Skeletal muscle satellite cell (primary cell): Measurements from ENCODE around the gene STK39.

Experiments
- H3K27me3 ChIP-seq: 2 replicates; pipeline ENCODE4 v1.7.0; 2013; ENCODE audit warnings: low read length; ENCODE audit not compliant: control insufficient read depth, insufficient read depth
- H3K36me3 ChIP-seq: 2 replicates; pipeline ENCODE4 v1.7.0; 2013; ENCODE audit warnings: mild to moderate bottlenecking, control low read depth, low read length; ENCODE audit not compliant: insufficient read depth
- H3K4me1 ChIP-seq: 2 replicates; pipeline ENCODE4 v1.7.0; 2013; ENCODE audit warnings: low read length; ENCODE audit not compliant: control insufficient read depth, insufficient read depth
- H3K4me2 ChIP-seq: 2 replicates; pipeline ENCODE4 v1.7.0; 2013; ENCODE audit warnings: mild to moderate bottlenecking, low read length
- H3K4me3 ChIP-seq: 2 replicates; pipeline ENCODE4 v1.7.0; 2013; ENCODE audit warnings: low read length
- H3K9ac ChIP-seq: 2 replicates; pipeline ENCODE4 v1.7.0; 2013; ENCODE audit warnings: mild to moderate bottlenecking, low read depth, low read length, moderate library complexity
- H3K9me3 ChIP-seq: replicated peaks from 2 replicates; pipeline ENCODE4 v1.7.0; 2013; ENCODE audit warnings: mild to moderate bottlenecking, control low read depth, low read length

Gene STK39

DNA sequence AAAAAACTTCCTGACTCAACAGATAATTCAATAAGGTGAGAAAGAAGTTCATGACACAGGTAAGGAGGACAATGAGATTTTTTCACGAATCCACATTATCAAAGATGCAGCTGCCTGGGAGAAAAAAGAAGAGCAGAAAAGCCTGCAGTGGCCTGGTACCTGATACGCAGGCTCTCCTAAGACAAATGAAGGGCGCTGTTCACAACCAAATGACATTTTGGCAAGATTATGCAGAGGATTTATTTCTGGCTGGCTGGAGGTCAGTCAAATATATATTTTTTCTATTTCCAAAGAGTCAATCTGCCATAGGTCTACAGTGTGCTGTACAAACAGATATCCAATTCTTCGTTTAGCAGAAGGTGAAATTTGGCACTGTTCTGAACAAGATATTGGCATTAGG is 257.3 kb downstream of the STK39 start:
- no peak overlapping the region for H3K4me3 ChIP-seq

DNA sequence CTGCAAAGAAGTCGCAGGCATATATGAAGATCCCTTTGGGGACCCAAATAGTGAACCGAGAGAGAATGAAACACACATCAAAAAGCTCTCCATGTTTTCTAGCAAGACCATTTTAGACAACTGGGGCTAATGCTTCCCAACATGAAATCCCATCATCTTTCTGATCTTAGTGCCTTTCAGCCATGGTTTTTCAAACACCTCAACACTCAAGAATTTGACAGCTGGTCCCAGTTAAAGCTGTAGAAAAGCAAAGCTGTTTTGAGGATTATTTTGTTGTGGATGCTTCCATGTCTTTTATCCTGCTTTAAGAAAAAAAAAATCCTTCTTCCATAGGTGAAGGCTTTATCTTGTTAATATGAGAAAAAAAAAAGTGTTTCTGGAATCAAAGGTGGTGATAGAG is 259.1 kb downstream of the STK39 start:
- H3K4me2 ChIP-seq: no peak overlapping the region
- H3K9me3 ChIP-seq: no peaks in the 10 kb centered on the region
- no peak overlapping the region for H3K4me3 ChIP-seq
- no peaks in the 10 kb centered on the region for H3K27me3 ChIP-seq
- H3K9ac ChIP-seq: no peak overlapping the region
- no peaks in the 10 kb centered on the region for H3K4me1 ChIP-seq
- H3K36me3 ChIP-seq: peaks cover 9% of the 10 kb centered on the region

More for the DNA sequence above, 257.3 kb downstream of the STK39 start:
- Histone ChIP-seq H3K9ac (no peak overlapping the region), H3K27me3 (no peaks in the 10 kb centered on the region), H3K4me1 (no peaks in the 10 kb centered on the region), H3K4me2 (no peak overlapping the region), H3K9me3 (no peaks in the 10 kb centered on the region), H3K36me3 (no peaks in the 10 kb centered on the region)

DNA sequence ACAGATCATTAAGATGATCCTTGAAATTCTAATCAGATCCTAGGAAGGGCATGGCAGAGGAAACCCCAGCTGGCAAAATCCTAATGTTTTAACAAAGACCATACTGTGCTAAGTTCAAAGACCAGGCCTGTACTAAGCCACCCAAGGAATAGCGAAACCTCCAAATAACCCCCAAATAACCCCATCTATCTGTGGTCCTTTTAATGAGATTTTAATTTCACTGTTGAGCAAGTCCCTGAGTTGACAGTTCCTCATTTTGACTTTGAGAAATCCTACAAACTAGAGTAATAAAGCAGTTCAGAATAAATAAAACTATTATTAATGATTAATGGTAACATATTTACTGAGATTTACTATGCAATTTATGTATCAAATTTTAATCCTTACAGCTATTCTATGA is 259.8 kb downstream of the STK39 start:
- H3K36me3 ChIP-seq: peaks cover 9% of the 10 kb centered on the region
- no peak overlapping the region for H3K9ac ChIP-seq
- no peaks in the 10 kb centered on the region for H3K4me1 ChIP-seq
- no peaks in the 10 kb centered on the region for H3K9me3 ChIP-seq
- H3K4me2 ChIP-seq: no peak overlapping the region
- H3K27me3 ChIP-seq: no peaks in the 10 kb centered on the region
- no peak overlapping the region for H3K4me3 ChIP-seq

DNA sequence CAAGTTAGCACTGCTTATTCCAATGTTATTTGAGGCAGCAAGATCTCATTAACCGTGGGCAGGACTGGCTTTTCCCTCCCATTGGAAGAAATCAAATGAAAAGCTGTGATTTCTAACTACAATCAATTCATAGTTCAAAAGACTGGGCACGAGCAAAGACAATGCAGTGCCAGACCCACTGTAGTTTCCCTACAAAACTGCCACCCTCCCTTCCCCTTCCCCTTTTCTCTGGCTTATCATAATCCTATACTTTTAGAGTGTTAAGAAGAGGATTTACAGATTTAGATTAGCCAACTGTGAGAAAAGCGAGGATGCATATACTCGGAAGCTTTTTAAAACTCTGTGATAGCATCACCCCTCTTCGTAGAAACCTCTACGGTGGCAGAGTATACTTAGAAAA is 260.4 kb downstream of the STK39 start:
- Histone ChIP-seq H3K4me1 (no peaks in the 10 kb centered on the region), H3K4me3 (no peak overlapping the region), H3K4me2 (no peak overlapping the region), H3K9me3 (no peaks in the 10 kb centered on the region), H3K36me3 (peaks cover 9% of the 10 kb centered on the region), H3K9ac (no peak overlapping the region), H3K27me3 (no peaks in the 10 kb centered on the region)

DNA sequence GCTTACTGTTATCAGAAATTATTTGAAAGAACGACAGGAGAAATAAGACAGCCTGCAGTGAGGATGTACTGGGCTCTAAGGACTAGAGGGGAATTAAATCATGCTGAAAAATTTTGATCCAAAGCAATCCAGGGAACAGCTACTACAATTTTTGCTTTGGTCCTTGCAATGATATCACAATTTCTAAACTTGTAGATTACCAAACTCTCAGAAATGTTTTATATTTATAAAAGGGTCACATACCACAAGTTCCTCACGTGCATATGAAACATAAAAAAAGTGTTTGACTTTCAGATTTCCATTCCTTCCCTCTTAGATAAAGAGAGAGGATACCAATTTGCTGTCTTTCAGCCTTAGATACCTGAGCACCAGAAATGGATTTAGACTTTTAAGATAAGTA is 261.2 kb downstream of the STK39 start:
- Histone ChIP-seq H3K4me2 (no peak overlapping the region), H3K36me3 (peaks cover 9% of the 10 kb centered on the region), H3K4me1 (no peaks in the 10 kb centered on the region), H3K27me3 (no peaks in the 10 kb centered on the region), H3K9ac (no peak overlapping the region), H3K9me3 (no peaks in the 10 kb centered on the region), H3K4me3 (no peak overlapping the region)

DNA sequence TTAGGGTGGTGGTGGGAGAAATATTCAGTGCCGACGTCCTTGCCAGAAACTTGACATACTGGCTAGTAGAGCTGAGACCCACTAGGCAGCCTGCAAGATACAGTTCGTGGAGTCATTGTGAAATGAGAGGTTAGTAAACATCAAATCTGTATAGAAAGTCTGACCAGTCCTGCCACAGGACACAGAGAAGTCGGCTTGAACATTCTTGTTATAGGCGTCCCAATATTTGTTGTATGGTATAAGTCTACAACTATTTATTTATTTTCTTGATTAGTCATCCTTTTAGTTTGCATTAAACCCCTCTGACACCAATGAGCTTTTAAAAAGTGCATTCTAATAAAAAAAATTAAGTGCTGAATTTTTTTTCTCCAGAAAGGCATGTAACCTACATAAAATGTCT is 265.4 kb downstream of the STK39 start:
- Histone ChIP-seq H3K4me3 (no peak overlapping the region), H3K4me1 (no peaks in the 10 kb centered on the region), H3K9ac (no peak overlapping the region), H3K4me2 (no peak overlapping the region), H3K27me3 (no peaks in the 10 kb centered on the region), H3K36me3 (peaks cover 17% of the 10 kb centered on the region), H3K9me3 (no peaks in the 10 kb centered on the region)

DNA sequence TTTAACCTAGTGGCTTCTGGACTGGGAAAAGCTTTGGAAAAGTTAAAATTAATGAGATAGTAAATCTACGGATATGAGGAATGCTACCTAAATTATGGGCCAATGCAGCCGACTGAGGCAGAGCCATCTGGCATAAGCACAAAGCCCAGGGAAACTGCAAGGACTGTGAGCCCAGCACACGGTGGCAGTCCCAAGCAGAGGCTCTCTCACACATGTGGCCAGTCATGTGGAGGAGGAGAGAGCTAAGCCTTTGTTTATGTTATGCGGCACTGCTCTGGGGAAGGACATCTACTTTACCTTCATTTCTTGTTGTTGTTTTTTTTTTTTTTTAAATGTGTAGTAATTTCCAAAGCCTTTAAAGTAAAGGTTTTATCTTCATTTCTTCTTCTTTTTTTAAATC is 267.0 kb downstream of the STK39 start:
- Histone ChIP-seq H3K9me3 (no peaks in the 10 kb centered on the region), H3K9ac (no peak overlapping the region), H3K4me3 (no peak overlapping the region), H3K4me2 (no peak overlapping the region), H3K36me3 (peaks cover 17% of the 10 kb centered on the region), H3K27me3 (no peaks in the 10 kb centered on the region), H3K4me1 (no peaks in the 10 kb centered on the region)

DNA sequence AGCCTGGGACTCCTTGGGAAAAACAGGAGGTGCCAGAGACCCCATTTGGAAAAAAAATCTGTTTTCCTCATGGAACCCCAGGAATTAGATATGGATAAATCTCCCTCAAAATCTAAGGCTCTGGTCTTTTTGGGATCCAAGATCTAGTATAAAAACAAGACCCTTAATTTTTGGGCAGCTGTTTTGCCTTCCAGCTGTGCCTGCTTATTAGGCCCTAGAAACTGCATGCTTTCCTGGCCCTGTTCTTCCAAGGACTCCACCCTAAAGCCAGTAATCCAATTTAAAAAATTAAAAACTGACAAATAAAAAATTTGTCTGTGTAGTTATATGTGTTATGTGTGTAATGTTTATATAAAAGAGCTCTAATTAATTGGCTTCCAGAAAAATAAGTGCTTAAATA is 274.6 kb downstream of the STK39 start:
- H3K4me3 ChIP-seq: no peak overlapping the region
- H3K36me3 ChIP-seq: peaks cover 4% of the 10 kb centered on the region
- H3K9ac ChIP-seq: no peak overlapping the region
- no peaks in the 10 kb centered on the region for H3K9me3 ChIP-seq
- no peaks in the 10 kb centered on the region for H3K4me1 ChIP-seq
- no peak overlapping the region for H3K4me2 ChIP-seq
- no peaks in the 10 kb centered on the region for H3K27me3 ChIP-seq

DNA sequence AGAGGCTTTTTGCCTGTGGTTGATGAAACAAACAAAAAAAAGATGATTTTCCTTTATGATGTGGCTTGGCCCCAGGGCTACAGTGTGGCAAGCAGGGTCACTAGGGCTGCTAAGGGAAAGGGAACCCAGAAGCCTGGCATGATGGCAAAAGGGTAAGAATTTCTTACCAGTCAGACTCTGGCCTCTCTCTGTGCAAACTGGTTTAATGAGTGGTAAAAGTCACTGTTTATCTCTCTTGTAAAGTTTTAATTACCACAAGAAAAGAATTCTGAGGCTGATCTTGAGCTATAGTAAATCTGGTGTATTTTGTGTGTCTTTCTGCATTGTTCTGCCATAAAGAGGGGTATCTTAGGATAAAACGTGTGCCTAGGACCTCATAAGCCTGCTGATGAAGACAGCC is 275.4 kb downstream of the STK39 start:
- Histone ChIP-seq H3K27me3 (no peaks in the 10 kb centered on the region), H3K4me1 (no peaks in the 10 kb centered on the region), H3K9ac (no peak overlapping the region), H3K4me2 (no peak overlapping the region), H3K4me3 (no peak overlapping the region), H3K36me3 (peaks cover 4% of the 10 kb centered on the region), H3K9me3 (no peaks in the 10 kb centered on the region)

DNA sequence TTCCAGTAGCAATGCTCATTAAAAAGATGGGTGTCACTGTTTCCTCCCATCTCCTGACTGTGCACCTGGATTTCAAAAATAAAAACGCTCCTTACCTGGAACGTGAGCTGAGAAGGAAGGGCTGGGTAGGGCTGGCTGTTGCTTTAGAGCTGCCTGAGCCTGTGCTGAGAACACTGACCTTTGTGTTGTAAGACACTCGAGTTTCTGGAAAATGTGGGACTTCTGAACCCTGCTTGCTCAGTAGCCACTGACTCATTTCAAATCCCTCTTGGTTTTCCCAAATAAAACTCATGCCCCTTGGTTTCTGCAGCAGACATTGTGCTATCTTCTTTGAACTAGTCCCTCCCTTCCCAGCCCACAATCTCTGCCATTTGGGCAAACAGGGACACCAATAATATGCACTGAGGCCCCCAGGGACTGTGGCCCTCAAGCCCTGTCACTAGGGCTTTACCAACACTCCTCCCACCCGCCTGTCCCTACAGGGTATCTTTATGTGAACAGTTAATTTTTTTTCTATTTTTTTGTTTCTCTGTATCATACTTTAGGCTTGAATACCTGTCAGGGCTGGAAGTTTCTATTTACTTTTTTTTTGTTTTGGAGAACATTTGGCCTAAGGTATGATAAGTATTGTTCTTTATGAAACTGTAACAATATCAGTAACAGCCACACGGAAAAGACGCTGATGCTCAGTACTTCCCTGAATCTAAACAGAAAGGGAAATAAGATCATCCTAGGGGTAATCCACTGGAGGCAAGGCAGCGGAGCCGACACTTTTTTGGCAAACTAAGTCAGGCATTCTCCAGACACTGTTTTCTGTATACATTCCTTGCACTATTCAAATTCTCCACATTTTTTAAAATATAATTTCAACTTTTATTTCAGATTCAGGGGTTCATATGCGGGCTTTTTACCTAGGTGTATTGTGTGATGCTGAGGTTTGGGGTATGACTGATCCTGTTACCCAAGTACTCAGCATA is 280.2 kb downstream of the STK39 start:
- H3K36me3 ChIP-seq: no peaks in the 10 kb centered on the region
- H3K4me2 ChIP-seq: no peak overlapping the region
- H3K4me3 ChIP-seq: no peak overlapping the region
- H3K9ac ChIP-seq: no peak overlapping the region
- no peaks in the 10 kb centered on the region for H3K4me1 ChIP-seq
- no peaks in the 10 kb centered on the region for H3K9me3 ChIP-seq
- H3K27me3 ChIP-seq: no peaks in the 10 kb centered on the region

DNA sequence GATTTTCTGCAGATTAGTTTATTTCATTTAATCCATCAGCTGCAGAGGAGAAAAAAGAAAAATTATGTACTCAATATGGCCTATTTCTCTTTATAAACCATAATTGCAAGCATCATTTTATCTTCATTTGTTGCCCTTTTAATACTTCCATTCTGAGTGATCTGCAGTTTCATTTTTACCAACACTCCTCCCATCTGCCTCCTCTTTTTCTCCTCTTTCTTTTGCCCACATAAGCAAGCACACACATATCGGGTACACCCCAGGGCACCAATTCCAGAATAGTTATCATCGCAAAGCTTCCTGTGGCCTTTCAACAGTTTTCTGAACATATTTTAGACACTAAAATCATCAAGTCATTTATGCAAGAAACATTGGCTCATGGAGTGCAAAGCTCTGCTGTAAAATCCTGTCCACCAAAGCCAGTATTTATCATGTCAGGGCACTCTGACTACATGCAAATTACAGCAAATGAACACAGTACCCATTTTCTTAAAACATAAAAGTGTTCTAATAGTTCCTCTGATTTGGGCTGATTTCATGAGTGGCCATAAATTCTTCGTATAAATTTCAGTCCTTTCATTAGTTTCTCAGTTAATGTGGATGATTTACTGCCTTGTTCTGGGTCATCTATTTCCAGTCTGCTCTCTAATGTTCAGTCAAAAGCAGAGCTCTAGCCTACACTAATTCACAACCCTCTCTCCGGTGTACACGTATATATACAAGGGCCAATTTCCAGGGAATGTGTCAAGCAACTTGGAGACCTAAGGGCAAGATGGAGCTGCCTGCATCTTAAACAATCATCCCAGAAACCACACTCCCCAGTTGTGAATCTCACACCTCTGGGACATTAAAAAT is 281.3 kb downstream of the STK39 start:
- Histone ChIP-seq H3K27me3 (no peaks in the 10 kb centered on the region), H3K36me3 (no peaks in the 10 kb centered on the region), H3K9ac (no peak overlapping the region), H3K4me3 (no peak overlapping the region), H3K4me1 (no peaks in the 10 kb centered on the region), H3K4me2 (no peak overlapping the region), H3K9me3 (no peaks in the 10 kb centered on the region)
